Ishikawa (cell line): ENCODE results near the gene TRIP12.

Experiments
- CEBPB ChIP-seq: IDR thresholded peaks from 2 replicates; pipeline ENCODE4 v1.6.1; 2012
- CREB1 ChIP-seq: IDR thresholded peaks from 2 replicates; pipeline ENCODE4 v1.6.1; 2012; ENCODE audit warnings: low read depth
- EGR1 ChIP-seq: IDR thresholded peaks from 2 replicates; pipeline ENCODE4 v1.6.1; 2012
- EP300 ChIP-seq: IDR thresholded peaks from 2 replicates; pipeline ENCODE4 v1.6.1; 2012; ENCODE audit warnings: borderline replicate concordance
- FOXM1 ChIP-seq: IDR thresholded peaks from 2 replicates; pipeline ENCODE4 v1.6.1; 2012; ENCODE audit warnings: low read depth, borderline replicate concordance
- NFIC ChIP-seq: IDR thresholded peaks from 2 replicates; pipeline ENCODE4 v1.6.1; 2012
- RAD21 ChIP-seq: IDR thresholded peaks from 2 replicates; pipeline ENCODE4 v1.6.1; 2012; ENCODE audit warnings: low read depth
- TAF1 ChIP-seq: IDR thresholded peaks from 2 replicates; pipeline ENCODE4 v1.6.1; 2012; ENCODE audit warnings: low read depth, mild to moderate bottlenecking
- TCF12 ChIP-seq: IDR thresholded peaks from 2 replicates; pipeline ENCODE4 v1.6.1; 2012; ENCODE audit warnings: low read depth
- TEAD4 ChIP-seq: IDR thresholded peaks from 2 replicates; pipeline ENCODE4 v1.6.1; 2012
- YY1 ChIP-seq: IDR thresholded peaks from 2 replicates; pipeline ENCODE4 v1.6.1; 2012; ENCODE audit warnings: low read depth
- ZBTB7A ChIP-seq: IDR thresholded peaks from 2 replicates; pipeline ENCODE4 v1.6.1; 2012; ENCODE audit warnings: low read depth
- TF ChIP-seq, protein P1 (sequence below): IDR thresholded peaks from 2 replicates; pipeline ENCODE4 v1.6.1; 2012
- TF ChIP-seq, protein P2 (sequence below): IDR thresholded peaks from 2 replicates; pipeline ENCODE4 v1.6.1; 2012
- TF ChIP-seq, protein P3 (sequence below): IDR thresholded peaks from 2 replicates; pipeline ENCODE4 v1.6.1; 2012; ENCODE audit warnings: low read depth, mild to moderate bottlenecking

TRIP12 gene

DNA sequence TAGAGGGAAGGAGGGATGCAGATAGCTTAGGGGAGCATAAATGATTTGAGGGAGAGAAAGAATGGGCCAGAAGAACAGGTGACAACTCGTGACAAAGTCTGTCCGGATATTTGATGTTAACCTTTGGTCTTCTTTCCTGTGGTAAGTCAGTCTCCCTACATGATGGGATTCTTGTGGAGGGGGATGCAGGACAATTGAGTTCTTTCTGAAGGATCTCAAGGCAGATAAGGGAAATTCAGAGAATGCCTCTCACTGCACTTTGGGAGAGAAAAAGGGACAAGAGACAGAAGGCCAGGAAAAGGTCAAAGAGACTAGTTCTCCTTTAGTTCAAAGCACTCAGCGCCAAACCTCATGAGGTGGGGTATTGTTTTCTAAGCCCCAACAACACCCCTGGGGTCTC, 34.7 kb upstream of the TRIP12 start:
- TF ChIP-seq CREB1 = no peak
- TF ChIP-seq, protein P1, sequence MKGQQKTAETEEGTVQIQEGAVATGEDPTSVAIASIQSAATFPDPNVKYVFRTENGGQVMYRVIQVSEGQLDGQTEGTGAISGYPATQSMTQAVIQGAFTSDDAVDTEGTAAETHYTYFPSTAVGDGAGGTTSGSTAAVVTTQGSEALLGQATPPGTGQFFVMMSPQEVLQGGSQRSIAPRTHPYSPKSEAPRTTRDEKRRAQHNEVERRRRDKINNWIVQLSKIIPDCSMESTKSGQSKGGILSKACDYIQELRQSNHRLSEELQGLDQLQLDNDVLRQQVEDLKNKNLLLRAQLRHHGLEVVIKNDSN = no peak
- TF ChIP-seq CEBPB = no peak
- TF ChIP-seq, protein P2, sequence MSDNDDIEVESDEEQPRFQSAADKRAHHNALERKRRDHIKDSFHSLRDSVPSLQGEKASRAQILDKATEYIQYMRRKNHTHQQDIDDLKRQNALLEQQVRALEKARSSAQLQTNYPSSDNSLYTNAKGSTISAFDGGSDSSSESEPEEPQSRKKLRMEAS = no peak
- no peak for TF ChIP-seq ZBTB7A
- TF ChIP-seq EGR1 = no peak
- TF ChIP-seq TCF12 = no peak
- TF ChIP-seq NFIC = no peak
- no peak for TF ChIP-seq RAD21
- TF ChIP-seq FOXM1 = no peak
- TF ChIP-seq EP300 = no peak
- TF ChIP-seq TEAD4 = no peak
- TF ChIP-seq, protein P3, sequence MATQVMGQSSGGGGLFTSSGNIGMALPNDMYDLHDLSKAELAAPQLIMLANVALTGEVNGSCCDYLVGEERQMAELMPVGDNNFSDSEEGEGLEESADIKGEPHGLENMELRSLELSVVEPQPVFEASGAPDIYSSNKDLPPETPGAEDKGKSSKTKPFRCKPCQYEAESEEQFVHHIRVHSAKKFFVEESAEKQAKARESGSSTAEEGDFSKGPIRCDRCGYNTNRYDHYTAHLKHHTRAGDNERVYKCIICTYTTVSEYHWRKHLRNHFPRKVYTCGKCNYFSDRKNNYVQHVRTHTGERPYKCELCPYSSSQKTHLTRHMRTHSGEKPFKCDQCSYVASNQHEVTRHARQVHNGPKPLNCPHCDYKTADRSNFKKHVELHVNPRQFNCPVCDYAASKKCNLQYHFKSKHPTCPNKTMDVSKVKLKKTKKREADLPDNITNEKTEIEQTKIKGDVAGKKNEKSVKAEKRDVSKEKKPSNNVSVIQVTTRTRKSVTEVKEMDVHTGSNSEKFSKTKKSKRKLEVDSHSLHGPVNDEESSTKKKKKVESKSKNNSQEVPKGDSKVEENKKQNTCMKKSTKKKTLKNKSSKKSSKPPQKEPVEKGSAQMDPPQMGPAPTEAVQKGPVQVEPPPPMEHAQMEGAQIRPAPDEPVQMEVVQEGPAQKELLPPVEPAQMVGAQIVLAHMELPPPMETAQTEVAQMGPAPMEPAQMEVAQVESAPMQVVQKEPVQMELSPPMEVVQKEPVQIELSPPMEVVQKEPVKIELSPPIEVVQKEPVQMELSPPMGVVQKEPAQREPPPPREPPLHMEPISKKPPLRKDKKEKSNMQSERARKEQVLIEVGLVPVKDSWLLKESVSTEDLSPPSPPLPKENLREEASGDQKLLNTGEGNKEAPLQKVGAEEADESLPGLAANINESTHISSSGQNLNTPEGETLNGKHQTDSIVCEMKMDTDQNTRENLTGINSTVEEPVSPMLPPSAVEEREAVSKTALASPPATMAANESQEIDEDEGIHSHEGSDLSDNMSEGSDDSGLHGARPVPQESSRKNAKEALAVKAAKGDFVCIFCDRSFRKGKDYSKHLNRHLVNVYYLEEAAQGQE = no peak
- TF ChIP-seq YY1 = no peak
- no peak for TF ChIP-seq TAF1

DNA sequence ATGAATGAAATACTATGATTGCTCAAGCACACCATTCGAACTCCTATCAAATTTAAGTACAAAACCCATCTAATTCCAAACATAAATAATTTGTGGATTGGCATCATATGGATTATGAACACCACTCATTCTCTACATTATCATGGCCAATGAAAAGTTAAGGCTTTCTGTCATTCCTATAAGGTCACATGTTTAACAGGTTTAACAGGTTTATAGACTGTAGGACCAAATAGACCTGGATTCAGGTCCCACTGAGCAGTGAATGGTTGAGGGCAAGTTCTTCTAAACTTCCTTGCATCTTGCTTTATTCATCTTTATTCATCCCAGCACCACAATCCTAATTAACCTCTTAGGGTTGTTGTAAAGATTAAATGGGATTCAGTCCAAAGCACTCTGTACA, 33.9 kb upstream of the TRIP12 start:
- TF ChIP-seq, protein P1 = peak; percentile 59
- TF ChIP-seq FOXM1 = no peak

DNA sequence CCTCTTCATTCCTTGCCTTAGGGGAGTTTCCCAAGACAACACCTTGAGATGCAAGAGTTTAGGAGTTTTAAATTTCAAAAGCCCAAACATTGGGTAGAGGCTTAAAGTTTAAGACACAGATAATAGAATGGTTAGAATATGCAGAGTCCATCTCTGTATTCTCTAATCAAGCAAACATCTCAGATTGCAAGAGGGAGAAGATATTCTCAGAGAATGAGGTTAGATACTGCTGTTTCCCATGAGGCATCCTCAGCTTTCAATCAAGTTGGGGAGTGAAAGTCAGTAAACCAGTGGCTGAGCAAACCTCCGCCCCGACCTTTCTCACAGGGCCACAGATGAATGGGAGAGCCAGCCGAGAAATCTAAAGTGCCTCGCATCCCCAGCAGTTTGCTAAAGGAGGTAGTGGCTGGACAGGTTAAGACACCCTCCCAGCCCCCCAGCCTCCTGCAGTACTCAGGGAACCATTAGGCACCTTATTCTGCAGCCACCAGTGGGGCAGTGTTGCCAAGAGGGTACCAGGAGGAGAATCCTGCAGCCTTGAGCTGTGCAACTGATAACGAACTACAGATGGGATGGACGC, 30.5 kb upstream of the TRIP12 start:
- TF ChIP-seq FOXM1 (no peak), CREB1 (no peak), TEAD4 (no peak), TAF1 (no peak), EP300 (no peak), YY1 (no peak), CEBPB (no peak), ZBTB7A (no peak), NFIC (no peak), EGR1 (no peak), RAD21 (no peak), TCF12 (no peak)
- TF ChIP-seq, protein P2 = no peak
- TF ChIP-seq, protein P3 = no peak
- TF ChIP-seq, protein P1 = no peak

DNA sequence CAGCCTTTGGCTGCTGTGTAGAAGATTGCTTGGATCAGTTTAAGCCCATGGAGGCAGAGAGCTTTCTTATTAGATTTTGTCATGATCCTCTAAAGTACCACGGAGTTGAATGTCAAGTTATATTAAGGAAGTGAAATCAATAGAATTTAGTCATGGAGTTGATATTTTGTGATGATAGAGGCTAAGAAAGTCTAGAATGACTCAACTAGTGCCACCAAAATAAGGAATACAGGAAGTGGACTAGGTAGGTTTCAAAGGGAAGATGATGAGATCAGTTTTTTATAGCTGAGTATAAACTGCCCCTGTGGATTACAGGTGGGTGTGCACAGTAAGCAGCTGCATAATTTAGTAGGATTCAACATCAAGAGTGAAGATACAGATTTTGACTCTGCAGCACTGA, 25.7 kb upstream of the TRIP12 start:
- no peak for TF ChIP-seq TEAD4
- TF ChIP-seq, protein P1 = no peak
- TF ChIP-seq TCF12 = no peak
- no peak for TF ChIP-seq TAF1
- no peak for TF ChIP-seq FOXM1
- TF ChIP-seq, protein P2 = no peak
- no peak for TF ChIP-seq YY1
- TF ChIP-seq, protein P3 = no peak
- TF ChIP-seq EP300 = no peak
- no peak for TF ChIP-seq EGR1
- no peak for TF ChIP-seq CEBPB
- TF ChIP-seq ZBTB7A = no peak
- no peak for TF ChIP-seq CREB1
